ENCODE data around the gene RRP9.

The RRP9 gene

DNA sequence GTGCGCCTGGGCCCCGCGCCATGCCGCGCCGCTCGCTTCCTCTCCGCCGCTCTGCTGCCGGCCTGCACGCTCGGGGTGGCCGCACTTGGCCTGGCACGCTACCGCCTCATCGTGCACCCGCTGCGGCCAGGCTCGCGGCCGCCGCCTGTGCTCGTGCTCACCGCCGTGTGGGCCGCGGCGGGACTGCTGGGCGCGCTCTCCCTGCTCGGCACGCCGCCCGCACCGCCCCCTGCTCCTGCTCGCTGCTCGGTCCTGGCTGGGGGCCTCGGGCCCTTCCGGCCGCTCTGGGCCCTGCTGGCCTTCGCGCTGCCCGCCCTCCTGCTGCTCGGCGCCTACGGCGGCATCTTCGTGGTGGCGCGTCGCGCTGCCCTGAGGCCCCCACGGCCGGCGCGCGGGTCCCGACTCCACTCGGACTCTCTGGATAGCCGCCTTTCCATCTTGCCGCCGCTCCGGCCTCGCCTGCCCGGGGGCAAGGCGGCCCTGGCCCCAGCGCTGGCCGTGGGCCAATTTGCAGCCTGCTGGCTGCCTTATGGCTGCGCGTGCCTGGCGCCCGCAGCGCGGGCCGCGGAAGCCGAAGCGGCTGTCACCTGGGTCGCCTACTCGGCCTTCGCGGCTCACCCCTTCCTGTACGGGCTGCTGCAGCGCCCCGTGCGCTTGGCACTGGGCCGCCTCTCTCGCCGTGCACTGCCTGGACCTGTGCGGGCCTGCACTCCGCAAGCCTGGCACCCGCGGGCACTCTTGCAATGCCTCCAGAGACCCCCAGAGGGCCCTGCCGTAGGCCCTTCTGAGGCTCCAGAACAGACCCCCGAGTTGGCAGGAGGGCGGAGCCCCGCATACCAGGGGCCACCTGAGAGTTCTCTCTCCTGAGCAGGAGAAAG is 14.4 kb upstream of the RRP9 start:
- no peak for DNase-seq (ENCODE audit: low read depth in 4 of 4, low spot score in 1 of 4)

GRCh38 chr3:51955175-51955892 is 13.6 kb upstream of the RRP9 start, which contains the start of gene GPR62:
Gene GPR62 (plus strand): TSS chr3:51955381. CDS start chr3:51955653, 272 bp downstream.
- DNase-seq (ENCODE audit: low read depth in 4 of 4, low spot score in 1 of 4) = no peak

DNA sequence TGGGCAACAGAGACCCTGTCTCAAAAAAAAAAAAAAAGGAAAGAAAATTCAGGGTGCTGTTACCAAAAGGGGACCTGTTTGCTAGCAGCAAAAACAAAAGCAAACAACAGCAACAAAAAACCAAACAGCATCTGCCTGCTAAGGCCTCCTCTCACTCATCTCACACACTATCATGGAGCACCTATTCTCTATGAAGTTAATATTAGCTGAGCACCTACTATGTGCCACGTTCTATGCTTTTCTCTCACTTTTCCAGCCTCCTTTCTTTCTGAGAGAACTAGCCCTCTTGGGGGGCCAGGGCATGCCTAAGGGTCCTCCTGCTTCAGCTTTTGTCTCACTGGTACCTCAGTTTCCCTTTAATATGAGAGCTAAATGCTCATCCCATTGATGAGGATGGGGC is 13.0 kb upstream of the RRP9 start:
- no peak for DNase-seq (ENCODE audit: low read depth in 4 of 4, low spot score in 1 of 4)

GRCh38 chr3:51954105-51954504 is 12.4 kb upstream of the RRP9 start:
- DNase-seq (ENCODE audit: low read depth in 4 of 4, low spot score in 1 of 4) = no peak

DNA sequence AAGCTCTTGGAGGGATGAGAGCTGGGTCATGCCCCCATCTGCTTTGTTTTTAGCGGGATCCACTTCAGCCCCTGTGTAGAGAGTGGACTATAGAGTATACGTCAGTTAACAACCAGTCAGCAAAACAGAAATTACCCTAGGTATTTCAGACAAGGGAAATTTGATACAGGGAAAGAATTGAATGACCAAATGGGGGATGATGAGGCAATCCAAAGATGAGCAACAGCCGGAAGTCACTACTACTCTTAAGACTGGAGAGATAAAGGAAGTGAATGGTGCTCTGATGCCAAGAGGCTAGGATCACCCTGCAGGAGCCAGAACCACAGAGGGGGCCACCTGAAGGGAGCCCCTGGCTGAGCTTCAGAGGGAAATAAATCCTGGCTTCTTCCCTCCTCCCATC is 11.7 kb upstream of the RRP9 start:
- DNase-seq (ENCODE audit: low read depth in 4 of 4, low spot score in 1 of 4) = no peak

DNA sequence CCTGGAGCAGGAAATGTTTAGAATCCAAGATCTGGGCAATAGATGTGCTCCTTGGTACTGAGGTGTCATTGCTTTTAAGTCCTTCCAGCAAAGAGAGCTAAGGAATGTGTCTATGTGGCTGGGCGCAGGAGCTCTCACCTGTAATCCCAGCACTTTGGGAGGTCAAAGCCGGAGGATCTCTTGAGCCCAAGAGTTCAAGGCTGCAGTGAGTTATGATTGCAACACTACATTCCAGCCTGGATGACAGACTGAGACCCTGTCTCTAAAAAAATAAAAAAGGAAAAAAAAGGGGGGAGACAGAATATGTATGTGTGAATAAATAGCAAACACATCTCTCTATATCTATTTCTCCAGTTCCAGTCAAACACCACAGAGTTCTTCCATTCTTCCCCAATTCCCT is 9.2 kb upstream of the RRP9 start:
- no peak for DNase-seq (ENCODE audit: low read depth in 4 of 4, low spot score in 1 of 4)

GRCh38 chr3:51949121-51949520 is 7.4 kb upstream of the RRP9 start:
- no peak for DNase-seq (ENCODE audit: low read depth in 4 of 4, low spot score in 1 of 4)

- no peak for DNase-seq (ENCODE audit: low read depth in 4 of 4, low spot score in 1 of 4)
Measured at GRCh38 chr3:51948016-51948580, 6.4 kb upstream of the RRP9 start.

DNA sequence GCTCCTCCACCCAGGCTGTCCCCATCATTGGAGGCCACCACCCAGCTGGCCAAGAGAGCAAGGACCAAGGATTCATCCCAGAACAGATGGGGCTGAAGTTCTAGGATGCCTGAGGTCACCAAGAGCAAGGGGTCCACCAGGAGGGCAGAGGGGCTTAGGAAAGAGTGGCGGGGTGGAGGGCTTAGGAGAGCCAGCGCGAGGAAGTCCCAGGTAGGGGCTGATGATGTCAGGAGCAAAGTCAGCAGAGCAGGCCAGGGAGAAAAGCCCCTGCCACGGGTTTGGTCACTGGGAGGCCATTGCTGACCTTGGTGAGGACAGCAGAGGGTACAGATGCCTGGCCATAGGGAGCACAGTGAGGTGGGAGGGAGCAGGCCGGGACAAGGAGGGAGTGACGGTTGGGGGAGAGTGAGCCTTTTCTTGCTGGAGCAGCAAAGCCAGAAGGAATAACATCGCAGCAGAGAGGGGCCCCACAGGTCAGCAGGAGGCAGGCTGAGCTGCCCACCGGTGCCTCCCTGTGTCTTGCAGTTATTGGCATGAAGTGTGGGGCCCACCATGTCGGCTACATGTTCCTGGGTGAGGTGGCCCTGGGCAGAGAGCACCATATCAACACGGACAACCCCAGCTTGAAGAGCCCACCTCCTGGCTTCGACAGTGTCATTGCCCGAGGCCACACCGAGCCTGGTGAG is 5.7 kb upstream of the RRP9 start:
- no peak for DNase-seq (ENCODE audit: low read depth in 4 of 4, low spot score in 1 of 4)

GRCh38 chr3:51946796-51947195 is 5.1 kb upstream of the RRP9 start:
- no peak for DNase-seq (ENCODE audit: low read depth in 4 of 4, low spot score in 1 of 4)

GRCh38 chr3:51945926-51946705 is 4.4 kb upstream of the RRP9 start:
- no peak for DNase-seq (ENCODE audit: low read depth in 4 of 4, low spot score in 1 of 4)

DNA sequence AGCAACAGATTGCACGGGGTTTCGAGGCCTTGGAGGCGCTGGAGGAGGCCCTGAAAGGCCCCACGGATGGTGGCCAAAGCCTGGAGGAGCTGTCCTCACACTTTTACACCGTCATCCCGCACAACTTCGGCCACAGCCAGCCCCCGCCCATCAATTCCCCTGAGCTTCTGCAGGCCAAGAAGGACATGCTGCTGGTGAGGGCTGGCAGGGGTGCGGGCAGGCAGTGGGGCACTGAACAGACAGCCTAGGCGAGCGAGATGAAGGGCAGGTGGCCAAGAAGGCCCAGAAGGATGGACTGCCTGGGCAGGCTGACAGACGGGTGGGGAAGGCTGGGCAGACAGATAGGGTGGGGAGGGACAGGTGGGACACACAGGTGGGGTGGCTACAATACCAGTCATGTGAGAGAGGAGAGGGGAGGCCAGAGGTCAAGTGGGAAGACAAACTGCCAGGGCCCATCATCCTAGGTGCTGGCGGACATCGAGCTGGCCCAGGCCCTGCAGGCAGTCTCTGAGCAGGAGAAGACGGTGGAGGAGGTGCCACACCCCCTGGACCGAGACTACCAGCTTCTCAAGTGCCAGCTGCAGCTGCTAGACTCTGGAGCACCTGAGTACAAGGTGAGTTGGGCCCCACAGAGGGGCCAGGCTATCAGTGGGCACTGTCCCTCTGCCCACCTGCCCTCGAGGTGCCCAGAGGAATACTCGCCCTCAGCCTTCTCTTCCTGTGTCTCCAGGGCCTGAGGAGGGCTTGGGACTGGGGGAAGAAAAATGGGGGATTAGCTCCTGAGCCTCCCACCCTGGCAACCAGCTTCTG is 3.5 kb upstream of the RRP9 start:
- DNase-seq (ENCODE audit: low read depth in 4 of 4, low spot score in 1 of 4) = no peak

DNA sequence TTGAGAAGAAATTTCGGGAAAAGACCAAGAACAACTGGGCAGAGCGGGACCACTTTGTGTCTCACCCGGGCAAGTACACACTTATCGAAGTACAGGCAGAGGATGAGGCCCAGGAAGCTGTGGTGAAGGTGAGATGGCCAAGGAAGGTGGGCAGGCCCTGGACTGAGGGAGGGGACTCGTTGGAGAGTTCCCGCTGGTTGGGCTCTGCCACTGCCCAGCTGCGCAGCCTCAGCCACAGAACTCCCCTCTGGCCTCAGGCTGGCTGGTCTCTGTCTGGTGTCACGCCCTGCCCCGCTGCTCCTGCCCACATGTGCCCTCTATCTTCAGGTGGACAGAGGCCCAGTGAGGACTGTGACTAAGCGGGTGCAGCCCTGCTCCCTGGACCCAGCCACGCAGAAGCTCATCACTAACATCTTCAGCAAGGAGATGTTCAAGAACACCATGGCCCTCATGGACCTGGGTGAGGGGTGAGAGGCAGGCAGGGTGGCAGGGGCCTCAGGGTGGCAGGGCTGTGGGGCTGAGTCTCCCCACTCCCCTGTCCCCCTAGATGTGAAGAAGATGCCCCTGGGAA is 2.8 kb upstream of the RRP9 start:
- no peak for DNase-seq (ENCODE audit: low read depth in 4 of 4, low spot score in 1 of 4)

DNA sequence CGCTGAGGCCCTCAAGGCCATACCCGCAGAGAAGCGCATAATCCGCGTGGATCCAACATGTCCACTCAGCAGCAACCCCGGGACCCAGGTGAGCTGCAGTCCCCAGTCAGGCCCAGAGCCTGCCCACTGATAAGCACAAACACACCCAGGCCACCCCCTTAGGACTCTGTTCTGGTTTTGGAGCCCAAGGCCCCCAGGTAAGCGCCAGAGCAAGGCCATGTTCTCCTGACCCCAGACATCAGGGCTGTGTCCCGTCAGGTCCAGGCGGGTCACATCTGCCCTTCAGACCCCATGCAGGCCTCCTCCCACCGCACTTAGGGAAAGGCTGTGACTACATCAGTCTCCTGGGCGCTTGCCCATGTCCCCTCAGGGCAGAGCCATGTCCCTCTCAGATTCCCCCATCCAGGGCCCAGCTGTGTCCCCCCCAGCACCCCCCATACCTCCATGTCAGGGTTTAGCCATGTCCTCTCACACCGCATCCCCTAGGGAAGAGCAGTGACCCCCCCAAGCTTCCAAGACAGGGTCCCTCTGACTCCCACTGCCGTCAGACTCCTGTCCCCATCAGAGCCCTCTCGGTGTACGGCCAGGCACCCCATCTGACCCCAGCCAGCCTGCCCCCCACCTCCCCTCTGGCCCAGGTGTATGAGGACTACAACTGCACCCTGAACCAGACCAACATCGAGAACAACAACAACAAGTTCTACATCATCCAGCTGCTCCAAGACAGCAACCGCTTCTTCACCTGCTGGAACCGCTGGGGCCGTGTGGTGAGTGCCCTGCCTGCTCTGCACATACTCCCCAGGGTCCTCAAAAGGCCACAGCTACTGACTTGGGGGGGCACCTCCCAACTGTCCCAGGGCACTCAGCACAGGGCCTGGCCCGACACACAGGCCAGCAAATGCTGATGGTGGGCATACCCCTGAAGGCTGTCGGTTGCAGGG is 2.0 kb upstream of the RRP9 start:
- DNase-seq (ENCODE audit: low read depth in 4 of 4, low spot score in 1 of 4) = no peak

- peak in 1 of 4 experiments; percentile 57 for DNase-seq (ENCODE audit: low read depth in 4 of 4, low spot score in 1 of 4)
Measured at GRCh38 chr3:51942603-51943450, 1.1 kb upstream of the RRP9 start.

- DNase-seq (ENCODE audit: low read depth in 4 of 4, low spot score in 1 of 4) = no peak
Measured at GRCh38 chr3:51941463-51941797, 274 bp downstream of the RRP9 start.

DNA sequence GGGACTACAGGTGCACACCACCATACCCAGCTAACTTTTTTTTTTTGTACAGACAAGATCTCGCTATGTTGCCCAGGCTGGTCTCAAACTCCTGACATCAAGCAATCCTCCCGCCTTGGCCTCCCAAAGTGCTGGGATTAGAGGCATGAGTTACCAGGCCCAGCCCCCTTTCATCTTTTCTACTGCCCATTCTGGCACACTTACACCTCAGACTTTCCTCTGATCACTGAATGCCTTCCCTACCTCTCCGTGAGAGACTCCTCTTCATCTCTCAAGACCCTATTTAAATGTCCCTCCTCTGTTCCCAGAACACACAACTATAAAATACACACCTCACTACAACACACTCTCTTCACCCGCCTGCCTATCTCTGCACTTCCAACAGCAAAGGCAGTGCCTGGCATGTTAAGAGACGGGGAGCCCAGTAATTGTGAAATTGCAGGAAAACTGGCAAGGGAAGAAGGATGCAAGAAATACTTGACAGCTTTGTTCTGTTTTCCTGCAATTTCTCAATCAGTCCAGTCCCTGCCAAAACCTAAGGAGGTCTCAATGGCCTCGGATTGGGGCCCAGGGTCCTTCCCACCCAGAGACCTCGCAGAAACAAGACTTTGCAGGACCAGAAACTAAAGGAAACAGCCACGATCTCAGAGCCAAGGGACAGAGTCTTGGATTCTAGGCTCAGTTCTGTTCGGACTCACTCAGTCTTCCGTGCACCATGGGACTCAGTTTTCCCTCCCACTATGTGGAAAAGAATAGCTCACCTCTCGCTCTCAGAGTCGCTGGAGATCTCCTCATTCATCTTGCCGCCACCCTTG is 849 bp downstream of the RRP9 start:
- DNase-seq (ENCODE audit: low read depth in 4 of 4, low spot score in 1 of 4) = no peak
